GM21737 (cell line): Measurements from ENCODE around the gene KRT36.

Source experiments
- ATAC-seq: cut with Tn5 transposase; IDR thresholded peaks from one replicate; pipeline ENCODE4 v1.9.1; 2021; ENCODE audit warnings: mild to moderate bottlenecking, moderate library complexity; ENCODE audit not compliant: unreplicated experiment

KRT36 gene

DNA sequence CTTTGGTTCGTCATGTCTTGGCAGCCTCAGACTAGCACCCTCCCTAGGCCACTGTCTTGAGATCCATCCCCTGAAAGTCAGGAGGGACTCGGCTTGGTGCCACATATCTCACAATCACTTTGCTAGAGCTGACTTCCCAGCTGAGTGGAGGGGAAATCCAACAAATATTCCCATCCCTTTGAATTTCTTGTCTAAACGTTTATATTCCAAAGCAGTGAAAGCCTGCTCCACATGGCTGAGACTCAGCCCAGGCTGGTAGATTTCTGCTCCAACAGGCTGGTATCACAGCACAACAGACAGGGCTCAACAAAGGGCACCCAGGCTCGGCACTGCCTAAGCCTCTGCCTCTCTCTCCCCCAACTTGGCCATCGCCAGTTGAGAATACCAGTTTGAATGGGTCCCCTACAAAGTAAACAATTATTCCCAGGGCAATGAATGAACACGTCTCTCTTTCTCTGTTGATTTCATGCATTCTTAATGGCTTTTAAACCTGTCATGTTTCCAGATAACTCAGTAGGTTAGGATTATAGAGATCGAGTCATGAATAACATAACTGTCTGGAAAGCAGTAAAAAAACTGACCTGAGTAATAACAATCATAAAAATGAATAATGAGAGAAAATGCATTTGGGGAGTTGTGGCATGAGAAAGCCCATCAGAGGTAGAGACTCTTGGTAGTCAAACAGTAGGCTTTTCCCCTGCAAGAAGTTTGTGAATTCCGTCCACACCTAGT lies 14.7 kb upstream of the KRT36 start:
- no peak for ATAC-seq

DNA sequence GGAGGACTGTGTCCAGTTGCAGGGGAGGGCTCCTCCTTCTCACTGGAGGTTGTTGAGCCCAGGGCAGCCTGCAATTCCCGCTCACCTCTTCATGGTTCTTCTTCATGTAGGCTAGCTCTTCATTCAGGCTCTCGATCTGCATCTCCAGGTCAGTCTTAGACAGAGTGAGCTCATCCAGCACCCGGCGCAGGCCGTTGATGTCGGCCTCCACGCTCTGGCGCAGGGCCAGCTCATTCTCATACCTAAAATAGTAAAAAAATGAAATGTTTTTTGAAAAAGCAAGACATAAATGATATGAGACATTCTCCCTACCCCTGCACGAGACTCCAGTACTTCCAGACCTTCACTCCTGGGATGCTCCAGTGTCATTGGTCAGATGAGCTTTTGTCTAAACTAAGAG lies 13.5 kb upstream of the KRT36 start:
- no peak for ATAC-seq

GRCh38 chr17:41500131-41500911 lies 10.6 kb upstream of the KRT36 start:
- ATAC-seq: no peak

- ATAC-seq: no peak
These were observed 10.0 kb upstream of the KRT36 start for GRCh38 chr17:41499714-41500113.

- no peak for ATAC-seq
These were observed 8.6 kb upstream of the KRT36 start for GRCh38 chr17:41498276-41498675.

DNA sequence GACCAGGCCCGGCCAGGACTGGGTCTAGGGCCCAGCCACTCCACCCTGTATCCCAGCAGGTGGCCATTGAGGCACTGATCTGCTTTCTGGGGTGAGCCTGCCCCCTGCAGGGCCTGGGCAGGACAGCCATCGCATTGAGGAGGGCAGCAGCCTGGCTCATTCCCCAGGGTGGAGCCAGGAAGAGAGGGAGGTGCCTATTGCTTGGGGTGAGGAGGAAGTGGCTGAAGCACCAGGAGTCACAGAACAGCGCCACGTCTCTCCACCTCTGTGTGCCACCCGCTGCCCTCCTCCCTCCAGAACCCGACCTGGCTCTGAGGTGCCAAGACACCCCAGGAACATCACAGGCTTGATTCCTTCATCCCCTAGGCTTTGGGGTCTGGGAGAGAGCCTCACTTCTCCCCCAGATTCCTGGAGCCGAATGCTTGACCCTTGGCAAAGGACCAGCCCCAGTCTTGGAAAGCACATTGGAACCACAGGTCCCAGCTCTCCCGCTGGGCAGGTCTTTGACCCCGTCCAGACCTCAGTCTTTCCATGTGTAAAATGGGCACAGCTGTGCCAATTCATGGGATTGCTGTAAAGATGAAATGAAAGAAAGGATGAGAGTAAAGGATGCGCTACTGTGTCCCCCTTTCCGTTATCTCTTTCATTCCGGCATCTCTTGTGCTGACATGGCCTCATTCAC lies 7.2 kb upstream of the KRT36 start:
- ATAC-seq: peak; percentile 65

DNA sequence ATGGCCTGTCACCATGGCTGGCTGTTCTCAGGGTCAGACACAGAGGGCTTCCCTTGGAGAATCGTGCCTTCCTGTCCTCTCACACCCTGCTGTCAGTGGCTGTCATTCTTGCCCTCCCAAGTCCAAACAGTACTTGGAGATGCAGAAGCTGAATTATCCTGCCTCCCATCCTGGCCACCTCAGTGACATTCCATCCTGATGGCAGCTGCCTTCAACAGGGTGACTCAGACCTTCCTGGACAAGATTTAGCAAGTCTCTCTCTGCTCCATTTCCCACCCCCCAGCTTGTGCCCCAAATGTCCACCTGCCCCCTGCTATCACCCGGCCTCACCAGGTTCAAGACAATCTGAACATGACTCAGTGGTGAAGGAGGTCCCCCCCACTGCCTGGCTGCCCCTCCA lies 4.8 kb upstream of the KRT36 start:
- no peak for ATAC-seq

DNA sequence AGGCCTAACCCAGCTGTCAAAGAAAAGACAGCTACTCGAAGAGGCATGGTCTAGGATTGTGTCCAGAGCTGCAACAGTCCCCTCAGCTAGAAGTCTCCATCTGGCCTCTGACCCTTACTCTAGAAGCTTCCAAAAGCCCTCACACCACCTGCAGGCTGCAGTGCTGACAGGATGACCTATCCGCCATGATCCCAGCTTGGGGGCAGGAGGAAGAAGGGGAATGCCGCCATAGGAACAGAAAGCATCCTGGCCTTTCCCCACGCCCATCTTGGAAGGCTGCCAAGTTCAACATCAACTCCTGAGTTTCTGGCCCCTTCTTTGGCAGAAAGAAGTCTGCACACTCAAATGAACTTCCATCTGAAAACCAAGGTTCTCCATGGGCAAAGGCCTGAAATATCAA lies 3.1 kb upstream of the KRT36 start:
- no peak for ATAC-seq

DNA sequence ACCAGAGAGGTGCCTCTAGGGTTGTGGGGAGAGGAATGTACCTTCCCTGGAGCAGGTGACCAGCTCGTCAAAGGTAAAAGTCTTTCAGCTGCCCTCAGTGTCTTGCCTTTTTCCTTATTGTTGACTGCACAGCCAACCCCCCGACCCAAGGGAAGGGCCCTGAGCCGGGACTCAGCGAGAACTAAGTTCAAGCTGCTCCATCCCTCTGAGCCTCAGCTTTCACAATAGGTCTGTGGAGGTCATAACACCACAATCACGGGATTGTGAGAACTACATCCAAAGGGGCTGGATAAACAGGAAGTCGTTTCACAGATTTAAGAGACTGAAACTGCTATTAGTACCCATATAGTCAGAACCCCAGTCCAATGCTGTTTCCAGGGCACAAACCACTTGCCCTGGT lies 2.6 kb upstream of the KRT36 start:
- no peak for ATAC-seq

GRCh38 chr17:41491476-41491875 lies 1.8 kb upstream of the KRT36 start:
- no peak for ATAC-seq

DNA sequence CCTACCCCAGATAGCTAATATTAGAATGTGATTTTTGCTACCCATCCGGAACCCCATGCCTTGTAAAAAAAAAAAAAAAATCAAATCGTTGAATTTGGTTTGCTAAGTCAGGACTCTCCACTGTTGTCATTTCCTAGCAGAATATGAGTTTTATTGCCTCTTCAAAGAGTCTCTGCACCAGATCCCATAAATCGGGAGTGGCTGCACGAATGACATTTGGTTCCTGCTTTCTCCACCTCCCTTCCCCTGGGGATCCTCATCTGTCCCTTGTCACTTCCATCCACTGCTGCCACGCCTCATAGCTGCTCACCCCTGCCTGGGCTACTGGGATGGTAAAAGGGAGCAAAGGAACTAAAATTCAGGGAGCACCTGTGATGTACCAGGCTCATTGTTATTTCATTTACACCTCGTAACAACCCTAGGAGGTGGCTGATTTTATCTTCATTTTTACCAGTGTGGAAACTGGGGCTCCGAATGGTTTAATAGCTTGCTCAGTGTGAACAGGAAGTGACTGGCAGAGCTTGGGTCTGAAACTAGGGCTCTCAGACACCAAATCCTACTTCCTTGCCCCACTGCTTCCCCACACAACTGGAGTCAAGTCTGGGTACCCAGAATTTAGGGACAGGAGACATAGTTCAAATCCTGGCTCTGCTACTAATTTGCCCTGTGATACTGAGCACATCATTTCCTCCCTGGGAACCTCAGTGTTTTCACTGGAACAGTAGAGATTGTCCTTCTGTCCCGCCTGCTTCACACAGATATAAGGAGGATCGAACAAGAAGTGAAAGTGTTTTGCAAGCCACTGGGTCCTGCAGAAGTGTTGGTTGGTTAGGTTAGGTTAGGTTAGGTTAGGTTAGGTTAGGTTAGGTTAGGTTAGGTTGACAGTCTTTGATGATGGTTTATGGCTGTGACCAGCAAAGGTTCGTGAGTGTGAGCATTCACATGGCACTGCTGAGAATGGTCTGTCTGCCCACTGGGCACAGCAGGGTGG lies 585 bp upstream of the KRT36 start:
- ATAC-seq: no peak

DNA sequence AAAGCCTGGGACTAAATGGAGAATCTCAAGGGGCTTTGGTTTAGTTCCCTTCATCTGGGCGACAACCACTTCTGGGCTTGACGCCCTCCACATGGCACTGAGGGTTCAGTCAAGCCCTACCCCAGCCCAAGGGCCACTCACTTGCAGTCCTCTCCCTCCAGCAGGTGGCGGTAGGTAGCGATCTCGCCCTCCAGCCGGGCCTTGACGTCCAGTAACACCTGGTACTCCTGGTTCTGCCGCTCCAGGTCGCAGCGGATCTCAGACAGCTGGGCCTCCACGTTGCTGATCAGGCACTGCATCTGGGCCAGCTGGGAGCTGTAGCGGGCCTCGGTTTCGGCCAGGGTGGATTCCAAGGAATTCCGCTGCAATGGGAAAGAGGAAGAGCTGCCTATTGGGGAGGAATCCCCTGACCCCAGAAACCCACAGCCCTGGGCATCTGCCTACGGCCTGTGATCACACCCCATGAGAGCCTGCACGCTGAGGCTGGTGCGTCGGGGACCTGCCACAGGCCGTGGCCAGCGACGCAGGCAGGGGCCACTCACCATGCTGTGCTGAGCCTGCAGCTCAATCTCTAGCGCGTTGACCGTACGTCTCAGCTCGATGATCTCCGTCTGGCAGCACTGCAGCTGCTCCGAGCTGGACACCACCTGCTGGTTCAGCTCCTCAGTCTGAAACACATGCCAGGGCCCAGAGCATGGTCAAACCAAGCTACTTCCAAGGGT lies 2.7 kb downstream of the KRT36 start:
- ATAC-seq: no peak

DNA sequence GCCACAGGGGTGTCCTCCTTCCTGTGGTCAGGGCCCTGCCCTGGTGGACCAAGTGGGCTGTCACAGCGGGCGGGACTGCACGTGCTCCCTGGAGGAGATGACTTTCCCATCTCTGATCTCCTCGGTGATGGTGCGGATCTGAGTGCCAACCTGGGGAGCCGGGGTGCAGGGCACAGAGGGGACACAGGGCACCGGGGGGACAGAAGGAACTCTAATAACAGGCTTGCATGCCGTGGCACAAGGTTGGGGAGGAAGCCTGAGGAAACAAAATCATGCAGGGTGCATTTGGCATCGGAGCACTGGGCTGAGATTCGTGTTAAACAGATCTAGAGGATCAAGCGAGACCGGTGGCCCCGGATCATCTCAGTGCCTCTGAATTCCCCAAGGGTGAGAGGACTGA lies 3.4 kb downstream of the KRT36 start:
- no peak for ATAC-seq

- no peak for ATAC-seq
These were observed 4.5 kb downstream of the KRT36 start for GRCh38 chr17:41484920-41485904.

DNA sequence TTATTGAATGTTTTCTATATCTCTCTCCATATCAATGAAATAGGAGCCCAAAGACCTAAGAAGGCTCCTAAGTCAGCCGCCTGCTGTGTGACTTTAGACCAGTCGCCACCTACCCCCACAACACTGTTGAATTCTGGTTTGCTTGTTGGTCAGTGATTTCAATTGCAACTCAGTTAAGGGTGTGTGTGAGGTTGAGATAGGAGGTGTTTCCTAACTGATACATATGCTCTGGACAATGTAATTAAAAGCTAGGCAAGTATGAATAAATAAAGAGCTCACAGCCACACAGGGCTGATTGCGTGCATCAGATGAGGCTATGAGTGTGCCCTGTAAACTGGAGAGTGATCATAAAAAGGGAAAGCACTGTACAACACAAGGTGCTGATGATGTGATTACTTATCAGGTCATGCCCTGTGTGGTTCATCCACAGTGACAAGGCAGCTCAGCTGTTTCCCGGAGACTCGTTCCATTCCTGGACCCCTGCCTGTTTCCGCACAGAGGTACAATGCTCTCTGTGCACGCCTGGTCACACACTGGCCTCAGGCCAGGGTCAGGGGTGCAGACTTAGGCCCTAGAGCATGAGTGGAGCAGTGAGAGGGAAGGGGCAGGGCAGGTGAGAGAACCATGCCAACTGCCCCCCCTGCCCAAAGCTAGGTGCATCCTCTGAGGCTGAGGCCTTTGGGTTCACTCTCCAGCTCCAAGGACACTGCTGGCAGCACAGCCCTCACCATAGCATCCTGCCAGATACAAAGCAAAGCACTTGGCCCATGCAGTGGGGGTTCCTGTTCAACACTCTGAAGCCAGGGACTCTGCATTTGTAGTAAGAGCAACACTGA lies 5.5 kb downstream of the KRT36 start:
- ATAC-seq: no peak

DNA sequence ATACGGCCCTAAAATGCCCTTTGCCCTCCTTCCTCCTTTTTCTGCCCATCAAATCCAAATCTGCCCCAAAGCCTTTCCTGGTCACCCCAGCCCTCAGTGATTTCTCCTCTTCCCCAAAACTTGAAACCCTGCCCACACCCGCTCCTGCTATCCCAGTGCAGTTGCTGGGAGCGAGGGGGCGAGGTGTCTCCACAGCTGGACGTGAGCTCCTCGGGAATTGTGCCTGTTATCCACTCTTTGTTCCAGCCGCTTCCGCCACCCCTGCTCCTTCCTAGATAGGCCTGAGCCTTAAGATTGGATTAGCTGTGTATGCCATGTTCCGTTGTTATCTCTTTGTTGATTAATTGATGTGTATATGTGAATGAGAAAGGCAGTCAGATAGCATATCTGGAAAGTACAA lies 6.2 kb downstream of the KRT36 start:
- no peak for ATAC-seq

- no peak for ATAC-seq
These were observed 8.7 kb downstream of the KRT36 start, which contains the start of gene KRT35 for GRCh38 chr17:41481036-41481435. Gene KRT35, minus strand, starts transcription at chr17:41481151. Its CDS starts 54 bp downstream, at chr17:41481097.

DNA sequence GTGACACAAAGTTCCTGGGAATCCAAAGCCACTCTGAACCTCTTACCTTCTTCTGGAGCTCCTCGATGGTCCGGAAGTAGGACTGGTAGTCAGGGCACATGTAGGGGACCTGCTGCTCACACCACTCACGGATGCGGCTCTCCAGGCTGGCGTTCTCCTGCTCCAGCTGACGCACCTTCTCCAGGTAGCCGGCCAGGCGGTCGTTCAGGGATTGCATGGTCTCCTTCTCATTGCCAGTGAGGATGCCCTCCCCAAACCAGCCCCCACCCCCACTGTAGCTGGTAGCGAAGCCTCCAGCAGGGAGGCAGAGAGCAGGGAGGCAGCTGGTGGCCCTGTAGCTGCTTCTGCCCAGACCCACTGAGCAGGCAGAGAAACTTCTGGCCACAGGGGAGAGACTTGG lies 9.1 kb downstream of the KRT36 start:
- no peak for ATAC-seq
